GM19397 (cell line): Measurements from ENCODE around the gene SSH2.
A peak's percentile ranks its signal among the peaks of the same experiment; 100 is the strongest.

Experiments
- ATAC-seq: cut with Tn5 transposase; IDR thresholded peaks from one replicate; pipeline ENCODE4 v1.9.1; 2021; ENCODE audit warnings: mild to moderate bottlenecking, moderate library complexity; ENCODE audit not compliant: unreplicated experiment

Gene SSH2

DNA sequence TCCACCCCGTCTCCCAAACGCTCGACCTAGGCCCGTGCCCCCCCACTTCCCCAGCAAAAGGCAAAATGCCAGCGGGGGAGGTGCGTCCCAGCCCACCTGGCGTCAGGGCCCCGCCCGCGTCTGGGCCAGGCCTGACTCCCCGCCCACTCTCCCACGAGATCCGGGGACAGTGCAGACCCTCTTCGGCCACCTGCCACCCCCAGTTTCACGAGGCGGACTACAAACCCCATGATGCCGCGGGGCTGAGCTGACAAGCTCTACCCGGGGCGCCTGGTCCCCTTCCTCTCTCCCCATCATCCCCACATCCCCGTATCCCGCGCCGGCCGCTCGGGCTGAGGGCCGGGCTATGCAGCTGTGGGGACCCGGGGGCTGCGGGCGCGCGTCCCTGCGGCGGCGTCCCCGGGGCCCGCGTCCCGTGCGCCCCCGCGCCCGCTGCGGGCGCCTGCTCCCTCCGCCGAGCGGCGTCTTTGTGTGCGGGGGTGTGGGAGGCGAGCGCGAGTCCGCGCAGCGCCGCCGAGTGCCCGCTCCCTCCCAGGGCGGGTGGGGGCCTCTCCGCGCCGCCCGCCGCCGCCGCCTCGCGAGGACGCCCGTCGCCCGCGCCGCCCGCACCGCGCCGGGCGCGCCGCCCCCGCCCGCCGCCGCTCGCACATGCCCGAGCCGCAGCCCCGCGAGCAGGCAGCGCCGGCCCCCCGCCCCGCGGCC is 337.0 kb downstream of the SSH2 start, which contains the start of gene ANKRD13B:
ANKRD13B (plus strand) TSS at position 283 of the 702 bp plus-strand sequence. CDS start 490 bp downstream, outside the sequence.
- ATAC-seq: no peak

DNA sequence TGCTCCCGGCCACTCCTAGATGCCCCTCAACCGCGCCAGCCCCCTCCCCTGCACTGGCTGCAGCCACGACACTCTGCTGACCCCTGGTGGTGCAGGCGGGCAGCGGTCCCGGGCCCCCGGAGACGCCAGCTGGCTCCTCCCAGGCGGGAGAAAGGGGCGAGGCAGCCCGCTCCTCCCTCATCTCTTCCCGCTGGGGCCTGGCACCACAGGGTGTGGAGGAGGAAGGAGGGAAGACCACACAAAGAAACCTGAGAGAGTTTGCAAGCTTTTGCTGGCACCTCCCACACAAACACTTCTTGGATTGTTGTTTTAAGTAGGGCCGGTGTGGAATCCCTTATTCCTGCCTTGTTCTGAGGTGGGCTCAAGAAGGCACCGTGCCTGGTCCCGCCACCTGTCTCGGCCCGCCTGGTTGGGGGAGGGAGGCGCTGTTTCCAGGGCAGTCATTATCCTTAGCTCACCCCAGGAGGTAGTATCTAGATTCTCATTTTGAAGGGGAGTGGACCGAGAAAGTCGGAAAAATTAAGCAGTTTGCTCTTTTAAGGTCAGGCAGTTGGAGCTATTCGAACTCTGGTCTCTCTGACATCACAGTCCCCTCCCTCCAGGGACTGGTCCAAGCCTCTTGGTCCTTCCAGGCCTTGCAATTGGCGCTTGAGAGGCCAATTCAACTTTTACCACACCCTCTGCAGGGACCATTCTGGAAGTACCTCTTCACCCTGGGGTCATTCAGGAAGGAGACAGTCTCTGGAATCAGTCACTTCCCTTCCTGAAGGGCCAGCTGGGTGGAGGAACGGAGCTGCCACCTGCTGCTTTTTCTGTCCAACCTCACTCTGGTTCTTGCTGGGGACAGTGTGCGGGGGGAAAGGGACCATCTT is 338.1 kb downstream of the SSH2 start:
- no peak for ATAC-seq

DNA sequence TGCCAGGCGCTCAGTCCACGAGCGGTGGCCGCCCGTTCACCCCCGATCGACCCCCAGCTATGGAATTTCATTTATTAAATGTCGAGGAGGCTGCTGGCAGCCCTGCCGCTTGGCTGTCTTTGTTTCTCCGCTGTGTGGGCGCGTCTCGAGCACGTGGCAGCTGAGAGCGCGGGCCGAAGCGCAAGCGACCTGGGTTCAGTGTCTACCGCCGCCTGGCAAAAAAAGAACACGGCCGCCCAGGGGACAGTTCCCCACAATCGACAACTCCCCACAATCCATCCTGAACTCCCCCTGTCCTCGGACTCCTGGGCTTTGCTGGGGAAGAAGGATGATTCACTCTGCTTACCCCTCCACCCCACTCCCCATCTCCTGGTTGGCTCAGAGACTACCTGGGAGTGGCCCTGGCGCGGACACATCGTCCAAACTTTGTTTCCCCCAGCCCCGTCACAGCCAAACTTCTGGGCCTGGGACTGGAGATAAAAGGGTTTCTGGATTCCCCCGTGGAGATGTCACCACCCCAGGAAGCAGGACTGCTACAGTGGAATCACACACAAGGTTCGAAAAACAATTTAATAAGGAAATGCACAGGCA is 338.8 kb downstream of the SSH2 start:
- ATAC-seq: no peak

DNA sequence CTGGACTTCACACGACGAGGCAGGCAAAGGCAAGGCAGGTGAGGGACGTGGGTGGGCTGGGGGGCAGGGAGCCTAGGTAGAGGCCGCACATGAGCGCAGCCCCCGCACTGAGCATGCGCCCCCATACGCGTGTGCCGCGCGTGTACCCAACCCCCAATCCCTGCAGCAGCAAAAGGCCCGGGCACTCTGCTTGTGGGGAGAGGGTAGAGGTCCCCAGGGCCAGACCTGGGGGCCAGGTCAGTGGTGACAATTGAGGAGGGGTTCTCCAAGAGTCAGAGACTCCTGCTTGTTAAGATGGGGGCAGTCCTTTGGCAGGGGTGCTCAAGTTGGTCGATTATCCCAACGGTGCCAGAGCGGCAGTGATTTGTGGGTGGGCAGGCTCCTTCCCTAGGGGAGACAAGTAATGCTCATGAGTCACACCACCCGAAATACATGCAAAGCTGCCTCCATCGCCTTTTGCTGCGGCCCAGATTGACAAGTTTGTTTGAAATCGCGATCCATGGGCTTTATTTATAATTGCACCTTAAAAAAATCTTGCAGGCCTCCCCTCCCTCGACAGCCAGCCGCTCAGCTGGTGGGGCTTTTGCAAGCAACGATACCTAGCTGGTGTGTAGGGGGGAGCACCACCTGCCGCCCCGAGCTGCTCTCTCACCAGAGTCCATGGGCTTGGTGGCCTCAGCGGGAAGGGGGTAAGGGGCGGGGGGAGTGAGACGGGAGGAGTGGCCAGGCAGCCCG is 339.4 kb downstream of the SSH2 start:
- ATAC-seq: no peak

DNA sequence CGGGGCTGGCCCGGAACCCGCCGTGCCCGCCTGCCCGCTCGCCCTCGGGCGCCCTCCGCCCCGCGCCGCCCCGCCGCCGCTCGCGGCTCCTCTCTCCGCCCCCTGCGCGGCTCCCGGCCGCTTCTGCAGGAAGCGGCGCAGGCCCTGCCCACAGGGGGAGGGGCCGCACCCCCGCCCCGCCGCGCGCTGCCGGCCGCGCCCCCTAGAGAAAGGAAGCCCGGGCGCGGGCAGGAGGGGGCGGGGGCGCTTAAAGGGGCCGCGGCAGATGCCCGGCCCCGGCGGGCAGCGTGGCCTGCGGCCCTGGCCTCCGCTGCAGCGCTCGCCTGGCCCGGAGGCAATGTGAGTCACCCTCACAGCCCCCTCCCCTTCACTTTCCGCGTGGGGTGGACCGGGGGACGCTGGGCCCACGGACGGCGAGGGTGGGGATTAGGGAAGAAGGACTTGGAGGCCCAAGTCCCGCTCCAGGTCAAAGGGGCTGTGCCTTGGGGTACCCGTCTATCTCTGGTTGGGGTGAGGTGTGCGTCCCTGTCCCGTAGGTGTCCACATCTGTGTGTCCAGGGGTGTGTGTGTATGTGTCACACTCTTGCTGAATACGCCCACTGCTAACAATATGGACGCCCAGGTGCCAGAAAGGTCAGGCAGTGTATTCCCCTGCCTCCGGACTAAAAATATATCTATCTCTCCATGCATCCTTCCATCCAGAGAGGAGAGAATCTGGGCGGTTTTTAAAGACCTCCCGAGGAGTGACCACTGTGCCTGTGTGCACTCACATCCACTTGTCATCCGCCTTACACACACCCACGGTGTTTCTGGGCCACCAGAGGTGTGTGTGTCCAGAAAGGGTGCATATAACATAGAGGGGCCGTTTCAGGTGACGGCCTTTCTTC is 340.3 kb downstream of the SSH2 start, which contains the start of gene GIT1:
GIT1 (minus strand) TSS at position 125 of the 887 bp plus-strand sequence. CDS start 270 bp downstream, outside the sequence.
- peak; percentile 74 for ATAC-seq

DNA sequence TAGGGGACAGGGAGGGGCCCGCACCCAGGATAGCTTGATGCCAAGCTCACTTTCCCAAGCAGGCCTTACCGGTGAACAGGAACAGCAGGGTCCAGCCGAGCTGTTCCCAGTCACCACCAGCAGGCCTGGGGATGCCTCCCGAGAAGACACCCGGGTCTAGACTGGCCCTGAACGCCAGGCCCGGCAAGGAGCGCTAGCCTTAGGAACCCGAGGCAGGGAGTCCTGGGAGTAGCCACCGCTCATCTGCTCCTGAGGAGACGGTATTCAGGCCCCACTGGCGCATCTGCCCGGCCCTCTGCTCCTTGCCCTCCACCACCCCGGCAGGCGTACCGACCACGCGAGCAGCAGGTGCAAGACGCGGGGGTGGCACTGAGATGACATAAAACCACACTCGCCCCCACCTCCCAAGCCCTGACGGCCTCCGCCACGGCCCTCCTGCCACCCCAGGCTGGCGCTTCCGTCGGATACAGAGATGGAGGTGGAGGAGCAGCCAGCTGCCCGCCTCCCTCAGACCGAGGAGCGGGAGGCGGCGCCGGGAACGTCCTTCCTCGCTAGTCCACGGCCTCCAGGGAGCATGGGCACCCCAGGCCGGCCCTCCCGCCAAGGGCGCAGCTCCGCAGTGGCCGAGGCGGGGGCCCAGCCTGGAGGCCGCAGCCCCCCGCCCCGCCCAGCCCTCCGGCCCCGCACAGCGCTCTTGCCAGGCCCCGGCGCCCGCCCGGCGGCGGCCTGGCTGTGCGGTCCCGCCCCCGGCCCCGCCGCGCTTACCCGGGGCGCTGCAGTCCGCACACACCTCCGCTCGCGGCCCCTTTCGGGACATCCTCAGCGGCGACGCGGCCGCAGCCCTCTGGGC is 341.2 kb downstream of the SSH2 start:
- ATAC-seq: peak; percentile 20

DNA sequence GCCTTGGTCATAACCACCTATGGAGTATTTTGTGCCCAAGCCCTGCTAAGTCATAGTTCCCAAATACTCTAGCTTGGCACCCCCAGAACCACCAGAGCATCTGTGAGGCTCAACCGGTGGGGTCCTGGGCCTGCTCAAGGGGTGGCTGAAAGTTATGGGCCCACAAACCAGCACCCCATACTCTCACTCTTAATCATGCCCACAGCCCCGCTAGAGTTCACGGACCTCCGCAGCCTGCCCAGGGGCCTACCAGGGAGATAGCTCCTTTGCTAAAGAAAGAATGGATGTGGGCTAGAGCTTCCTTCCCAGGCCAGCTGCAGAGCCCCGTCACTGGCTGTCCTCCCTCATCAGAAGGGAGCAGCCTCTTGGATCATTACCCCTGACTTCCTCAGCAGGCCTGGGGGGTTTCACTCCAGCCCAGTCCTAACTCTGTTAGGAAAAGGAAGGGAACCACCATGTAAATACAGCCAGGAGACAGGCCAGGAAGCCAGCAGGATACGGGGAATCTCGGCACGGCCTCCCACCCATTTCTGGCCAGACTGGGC is 341.9 kb downstream of the SSH2 start:
- no peak for ATAC-seq

DNA sequence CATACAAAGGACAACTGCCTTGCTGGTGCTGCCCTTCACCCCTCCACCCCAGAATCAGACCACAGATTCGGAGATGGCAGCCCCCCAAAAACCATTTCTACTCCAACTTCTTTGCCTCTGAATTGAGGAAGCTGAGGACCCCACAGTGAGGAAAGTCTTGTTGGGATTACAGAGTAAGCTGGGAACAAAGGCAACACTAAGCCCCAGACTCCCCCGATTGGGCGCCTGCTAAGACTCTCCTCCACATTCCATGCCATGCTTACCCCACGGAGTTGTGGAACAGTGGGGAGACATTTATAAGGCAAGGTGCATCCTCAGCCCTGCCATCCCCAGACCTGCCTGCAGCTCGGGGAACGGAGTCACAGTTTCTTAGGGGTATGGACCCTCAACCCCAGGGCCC is 342.4 kb downstream of the SSH2 start:
- no peak for ATAC-seq

DNA sequence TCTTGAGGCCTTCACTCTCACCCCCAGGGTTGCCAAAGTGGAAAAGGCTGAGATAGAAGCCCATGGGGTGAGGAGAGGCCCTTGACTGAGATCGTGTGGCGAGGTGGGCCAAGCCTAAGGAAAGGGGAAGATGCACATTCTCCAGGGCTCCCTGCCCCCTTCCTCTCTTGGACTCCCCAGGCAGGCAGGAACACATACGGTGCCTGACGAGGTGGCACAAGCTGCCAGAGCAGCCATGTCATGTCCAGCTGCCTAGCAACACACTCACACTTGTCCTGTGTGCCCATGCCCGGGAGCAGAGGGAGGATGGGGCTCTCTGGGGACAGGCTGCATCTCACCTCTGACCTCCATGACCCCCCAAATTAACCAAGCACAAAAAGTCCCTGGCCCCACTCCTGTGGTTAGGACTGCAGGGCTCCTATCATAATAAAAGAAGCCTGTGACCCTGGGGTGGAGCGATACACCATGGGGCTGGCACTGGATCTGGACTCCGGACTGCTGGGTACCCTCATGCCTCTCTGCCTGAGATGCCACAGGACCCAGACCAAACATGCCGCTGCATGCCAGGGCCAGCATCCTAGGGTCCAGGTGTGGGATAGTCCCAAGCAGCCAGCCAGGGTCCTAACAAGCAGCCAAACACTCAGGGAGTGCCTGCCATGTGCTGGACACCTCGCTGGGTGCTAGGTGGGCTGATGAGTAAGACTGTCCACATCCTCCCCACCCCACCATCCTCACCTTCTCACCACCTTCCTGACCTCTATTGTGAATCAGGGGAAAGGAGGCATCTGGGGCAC is 343.2 kb downstream of the SSH2 start:
- no peak for ATAC-seq

DNA sequence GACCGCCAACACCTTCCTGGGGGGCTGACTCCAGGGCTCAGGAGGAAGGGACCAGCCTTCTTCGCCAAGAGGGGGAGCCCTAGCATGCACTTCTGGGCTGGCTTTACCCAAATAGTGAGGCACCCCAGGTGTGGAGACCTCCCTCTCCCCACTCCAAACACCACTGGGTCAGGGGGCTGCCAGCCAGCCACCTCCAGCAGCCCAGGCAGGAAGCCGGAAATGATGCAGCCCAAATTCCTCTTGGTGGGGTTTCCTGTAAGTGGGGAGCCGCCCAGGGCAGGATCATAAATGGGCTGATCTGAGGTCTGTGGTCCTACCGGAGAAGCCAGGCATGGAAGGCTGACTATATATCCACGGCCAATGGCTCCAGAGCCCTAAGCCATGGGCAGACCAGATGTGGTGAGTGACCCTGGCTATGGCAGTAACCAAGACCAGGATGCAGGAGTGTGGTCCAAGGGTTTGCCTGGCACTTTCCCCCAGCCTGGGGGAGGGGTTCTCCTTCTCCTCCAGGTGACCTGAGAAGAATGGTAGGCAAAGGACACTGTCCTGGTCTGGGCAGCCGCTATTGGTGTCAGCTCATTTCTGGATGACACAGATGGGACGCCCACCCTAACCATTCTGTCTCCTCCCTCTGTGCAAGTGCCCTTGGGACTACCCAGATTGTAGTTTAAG is 344.8 kb downstream of the SSH2 start:
- no peak for ATAC-seq

DNA sequence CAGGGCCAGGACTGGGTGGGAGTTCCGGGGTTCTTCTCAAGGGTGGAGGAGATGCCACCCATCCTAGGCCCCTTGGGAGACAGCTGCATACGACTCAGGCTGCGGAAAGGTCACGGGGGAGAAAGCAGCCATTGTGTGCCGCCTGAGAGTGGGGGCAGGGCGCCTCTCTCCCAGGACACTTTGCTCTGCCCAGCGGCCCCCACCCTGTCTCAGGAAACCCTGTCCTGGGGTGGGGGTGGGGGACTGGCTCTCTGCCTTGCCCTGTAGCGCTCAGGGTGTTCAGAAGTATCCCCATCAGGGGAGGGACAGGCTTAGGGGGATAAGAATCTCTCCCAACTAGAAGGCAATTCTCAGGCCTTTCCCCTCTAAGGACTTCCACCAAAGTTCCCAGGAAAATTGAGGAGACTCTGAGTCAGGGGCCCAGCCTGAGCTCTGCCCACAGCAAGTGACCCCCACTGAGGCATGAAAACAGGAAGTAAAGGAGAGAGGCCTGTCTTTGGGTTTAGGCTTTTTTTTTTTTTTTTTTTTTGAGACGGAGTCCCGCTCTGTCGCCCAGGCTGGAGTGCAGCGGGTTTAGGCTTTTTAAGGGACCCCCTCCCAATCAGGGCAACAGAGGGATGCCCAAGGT is 345.5 kb downstream of the SSH2 start:
- ATAC-seq: no peak

DNA sequence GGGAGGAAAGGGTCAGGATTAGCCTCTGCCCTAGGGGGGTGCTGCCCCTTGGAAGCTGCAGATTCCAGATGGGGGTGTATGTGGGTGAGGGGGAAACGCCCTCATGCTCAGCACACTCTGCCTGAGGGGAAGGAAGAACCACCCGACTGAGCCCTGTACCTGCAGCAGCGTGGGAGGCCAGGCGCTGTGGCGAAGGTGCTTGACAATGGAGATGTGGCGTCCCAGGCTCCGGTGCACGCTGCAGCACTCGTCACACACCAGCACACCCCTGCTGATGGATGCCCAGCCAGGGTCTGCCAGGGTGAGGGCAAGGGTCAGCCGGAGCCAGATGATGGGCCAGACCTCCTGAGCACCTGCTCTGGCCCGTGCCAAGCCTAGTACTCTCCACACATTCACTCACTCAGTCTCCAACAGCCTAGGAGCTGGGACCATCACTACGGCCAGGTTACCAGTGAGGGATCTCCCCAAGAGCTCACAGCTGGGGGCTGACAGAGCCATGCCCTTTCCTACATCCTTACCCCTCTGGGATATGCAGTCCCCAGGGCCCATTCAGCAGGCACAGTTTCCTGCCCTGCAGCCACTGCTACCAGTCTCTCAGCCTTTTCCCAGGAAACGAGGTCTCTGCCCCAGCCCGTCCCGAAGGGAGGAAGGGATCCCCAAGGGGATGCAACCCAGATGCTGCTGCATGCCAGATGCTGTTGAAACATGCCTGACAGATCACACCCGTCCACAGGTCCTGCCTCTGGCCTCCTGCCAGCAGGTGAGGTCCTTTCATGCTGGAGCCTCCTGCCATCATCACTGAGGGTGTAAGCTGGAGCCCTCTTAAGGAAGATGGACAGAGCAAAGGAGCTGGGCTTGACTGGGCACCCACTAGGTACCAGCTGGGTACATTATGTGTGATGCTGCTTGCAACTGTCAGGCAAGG is 346.4 kb downstream of the SSH2 start:
- ATAC-seq: no peak

DNA sequence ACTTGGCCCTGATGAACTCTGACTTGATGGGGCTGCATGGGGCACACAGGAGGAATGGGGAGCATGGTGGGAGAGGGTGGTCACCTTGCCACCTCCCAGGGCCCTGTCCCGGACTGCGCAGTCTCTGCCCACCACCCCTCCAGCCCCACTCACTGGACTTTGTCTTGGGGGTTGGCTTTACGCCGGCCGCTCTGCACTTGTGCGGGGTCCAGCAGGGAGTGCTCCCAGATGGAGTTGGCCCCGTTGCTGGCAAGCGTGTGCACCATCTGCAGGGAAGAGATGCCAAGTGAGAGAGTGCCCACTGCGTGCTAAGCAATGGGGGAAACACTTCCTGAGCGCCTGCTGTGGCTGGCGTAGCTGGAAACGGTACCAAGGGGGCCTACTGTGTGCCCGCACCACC is 347.3 kb downstream of the SSH2 start:
- no peak for ATAC-seq

DNA sequence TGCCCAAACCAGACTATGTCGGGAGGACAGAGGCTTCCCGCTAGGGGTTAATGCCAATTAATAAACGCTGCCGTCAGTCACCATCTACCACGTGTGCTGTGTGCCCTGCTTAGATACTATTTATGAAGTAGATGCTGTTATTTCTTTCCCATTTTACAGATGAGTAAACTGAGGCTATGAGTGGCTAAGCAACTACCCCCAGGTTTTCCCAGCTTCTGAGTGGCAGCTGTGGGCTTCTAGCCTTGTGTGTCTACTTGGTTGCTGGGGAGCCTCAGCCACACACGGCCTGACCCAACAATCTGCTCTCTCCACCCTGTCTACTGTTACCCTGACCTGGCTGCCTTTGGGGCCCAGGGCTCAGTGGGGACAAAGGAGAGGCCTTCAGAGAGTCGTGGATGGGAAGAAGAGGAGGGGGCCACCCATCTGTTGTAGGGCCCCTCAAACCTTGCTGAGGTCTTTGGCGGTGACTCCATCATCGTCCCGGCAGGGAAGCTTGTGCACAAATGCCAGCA is 347.7 kb downstream of the SSH2 start:
- no peak for ATAC-seq

DNA sequence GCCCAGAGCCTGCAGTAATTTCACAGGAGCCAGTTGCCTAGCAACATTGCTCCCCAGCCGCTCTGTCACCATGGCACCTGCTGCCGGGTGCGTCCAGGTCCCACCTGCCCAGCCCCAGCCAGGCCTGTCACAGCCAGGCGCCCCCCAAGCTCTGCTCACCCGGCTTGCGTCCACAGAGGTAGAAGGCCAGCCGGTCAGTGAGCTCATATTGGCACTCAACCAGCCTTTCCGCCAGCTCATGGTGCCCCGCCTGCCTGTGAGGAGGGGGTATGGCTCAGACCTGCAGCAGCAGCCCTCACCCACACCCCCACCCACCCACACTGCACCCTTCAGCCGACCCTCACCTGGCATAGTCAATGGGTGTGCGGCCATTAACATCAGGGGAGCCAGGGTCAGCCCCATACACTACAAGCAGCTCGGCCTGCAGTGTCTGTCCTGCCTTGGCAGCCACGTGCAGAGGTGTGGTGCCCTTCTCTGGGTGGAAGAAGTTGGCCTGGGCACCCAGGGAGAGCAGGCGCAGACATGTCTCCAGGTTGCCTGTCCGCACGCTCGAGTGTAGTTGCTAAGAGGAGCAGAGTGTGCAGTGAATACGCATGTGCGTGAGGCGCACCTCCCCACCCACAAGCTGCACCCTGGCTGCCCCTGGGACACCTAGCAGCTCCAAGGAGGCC is 348.3 kb downstream of the SSH2 start:
- ATAC-seq: no peak
